ENCODE results near the gene TIAM1.

TIAM1 gene

DNA sequence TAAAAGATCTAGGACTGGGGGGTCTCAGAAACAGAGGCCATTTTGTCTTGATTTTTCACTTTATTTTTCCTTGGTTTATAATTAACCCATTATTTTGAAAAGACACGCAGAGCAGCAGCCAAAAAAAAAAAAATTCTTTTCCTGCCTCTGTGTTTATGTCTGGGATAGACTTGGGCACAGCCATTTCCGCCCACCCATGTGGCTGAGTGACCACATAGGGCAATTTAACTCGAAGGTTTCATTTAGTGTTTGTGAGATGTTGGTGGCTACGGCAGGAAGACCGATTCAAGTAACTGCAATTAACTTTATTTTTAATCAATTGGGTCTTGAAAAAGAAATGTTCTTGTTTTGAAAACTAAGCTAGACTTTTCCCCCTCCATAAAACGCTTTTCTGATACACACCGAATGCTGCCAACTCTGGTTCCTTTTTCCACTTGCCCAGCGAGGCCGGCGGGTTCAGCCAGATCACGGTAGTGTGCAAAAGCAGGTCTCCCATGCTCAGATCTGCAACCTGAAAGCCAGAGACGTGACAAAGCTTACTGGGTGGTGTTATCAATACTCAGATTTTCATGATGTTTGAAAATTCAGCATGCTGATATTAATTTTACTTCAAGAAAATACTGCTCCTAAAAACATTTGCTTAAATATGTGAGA lies 208.4 kb downstream of the TIAM1 start:
- in situ Hi-C loops (cut with HindIII; ENCODE audit: low pct_ligation_motif_present, low sequenced_read_pairs) = no loop called here
- Histone ChIP-seq H3K27ac (no peak overlapping the region), H3K27me3 (replicated peaks) (no peaks in the 10 kb centered on the region), H3K36me3 (replicated peaks) (peaks cover 3% of the 10 kb centered on the region), H3K4me3 (ENCODE audit: low read depth, low read length) (no peak overlapping the region)
- no peak for TF ChIP-seq CTCF (IDR thresholded peaks at IDR 0.05; ENCODE audit: low read depth, low read length, missing control alignments)
- no peak for DNase-seq

DNA sequence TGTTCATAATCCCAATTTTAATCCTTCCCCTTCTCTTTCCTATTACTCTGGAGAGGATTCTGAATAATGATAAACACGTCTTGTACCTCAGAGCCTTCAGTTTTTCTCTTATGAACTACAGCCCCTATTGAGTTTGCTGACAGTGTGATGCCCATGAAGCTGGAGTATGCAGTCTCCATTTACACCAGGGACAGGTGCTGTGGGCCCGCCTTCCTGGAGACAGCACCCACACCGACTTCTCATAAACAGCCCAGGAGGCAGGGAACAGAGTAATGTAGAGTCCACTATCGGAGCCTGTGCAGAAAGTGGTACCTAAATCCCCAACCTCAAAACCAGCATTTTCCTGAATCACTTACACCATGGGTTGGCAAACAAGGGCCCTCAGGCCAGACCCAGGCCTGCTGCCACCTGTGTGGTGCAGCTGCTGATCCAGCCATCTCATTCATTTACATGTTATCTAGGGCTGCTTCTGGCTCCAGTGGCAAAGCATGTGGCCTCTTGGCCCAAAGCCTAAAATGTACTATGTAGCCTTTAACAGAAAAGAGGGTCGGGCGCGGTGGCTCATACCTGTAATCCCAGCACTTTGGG lies 210.7 kb downstream of the TIAM1 start:
- Histone ChIP-seq H3K27me3 (replicated peaks) (no peaks in the 10 kb centered on the region), H3K27ac (no peak overlapping the region), H3K4me3 (ENCODE audit: low read depth, low read length) (no peak overlapping the region), H3K36me3 (replicated peaks) (peaks cover 9% of the 10 kb centered on the region)
- no peak for TF ChIP-seq CTCF (IDR thresholded peaks at IDR 0.05; ENCODE audit: low read depth, low read length, missing control alignments)
- in situ Hi-C loops (cut with HindIII; ENCODE audit: low pct_ligation_motif_present, low sequenced_read_pairs) = no loop called here
- DNase-seq = no peak

GRCh38 chr21:31132574-31133242 lies 211.4 kb downstream of the TIAM1 start:
- Histone ChIP-seq H3K27ac (no peak overlapping the region), H3K4me3 (ENCODE audit: low read depth, low read length) (no peak overlapping the region), H3K27me3 (replicated peaks) (no peaks in the 10 kb centered on the region), H3K36me3 (replicated peaks) (peaks cover 9% of the 10 kb centered on the region)
- in situ Hi-C loops (cut with HindIII; ENCODE audit: low pct_ligation_motif_present, low sequenced_read_pairs) = no loop called here
- no peak for TF ChIP-seq CTCF (IDR thresholded peaks at IDR 0.05; ENCODE audit: low read depth, low read length, missing control alignments)
- peak; percentile 7 for DNase-seq

GRCh38 chr21:31130821-31131220 lies 213.2 kb downstream of the TIAM1 start:
- no peak overlapping the region for H3K4me3 ChIP-seq (ENCODE audit: low read depth, low read length)
- H3K27ac ChIP-seq = no peak overlapping the region
- in situ Hi-C loops (cut with HindIII; ENCODE audit: low pct_ligation_motif_present, low sequenced_read_pairs) = no loop called here
- no peaks in the 10 kb centered on the region for H3K27me3 ChIP-seq (replicated peaks)
- H3K36me3 ChIP-seq (replicated peaks) = peaks cover 15% of the 10 kb centered on the region
- DNase-seq = no peak
- no peak for TF ChIP-seq CTCF (IDR thresholded peaks at IDR 0.05; ENCODE audit: low read depth, low read length, missing control alignments)

DNA sequence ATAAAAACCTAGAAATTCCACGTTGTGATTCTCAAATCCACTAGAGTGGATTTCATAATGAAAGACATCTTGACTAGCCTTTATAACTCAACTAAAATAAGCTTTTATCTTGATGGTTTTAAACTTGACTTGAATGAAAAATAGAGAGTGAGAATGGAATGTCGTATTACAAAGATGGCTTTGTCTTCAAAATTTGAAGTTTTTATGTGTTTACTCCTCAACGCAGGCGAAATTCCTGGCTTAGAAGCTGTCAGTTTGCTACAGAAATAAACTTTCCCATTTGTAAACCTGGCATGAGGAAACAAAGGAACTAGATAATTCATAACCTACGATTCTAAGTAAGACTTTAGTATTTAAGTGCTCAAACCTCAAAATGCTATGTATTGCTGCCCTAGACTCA lies 215.8 kb downstream of the TIAM1 start:
- H3K4me3 ChIP-seq (ENCODE audit: low read depth, low read length) = no peak overlapping the region
- H3K27me3 ChIP-seq (replicated peaks) = no peaks in the 10 kb centered on the region
- in situ Hi-C loops (cut with HindIII; ENCODE audit: low pct_ligation_motif_present, low sequenced_read_pairs) = no loop called here
- H3K27ac ChIP-seq = no peak overlapping the region
- no peak for DNase-seq
- H3K36me3 ChIP-seq (replicated peaks) = peaks cover 19% of the 10 kb centered on the region
- no peak for TF ChIP-seq CTCF (IDR thresholded peaks at IDR 0.05; ENCODE audit: low read depth, low read length, missing control alignments)
